ENCODE measurements around the gene N4BP2L1.

The N4BP2L1 gene

DNA sequence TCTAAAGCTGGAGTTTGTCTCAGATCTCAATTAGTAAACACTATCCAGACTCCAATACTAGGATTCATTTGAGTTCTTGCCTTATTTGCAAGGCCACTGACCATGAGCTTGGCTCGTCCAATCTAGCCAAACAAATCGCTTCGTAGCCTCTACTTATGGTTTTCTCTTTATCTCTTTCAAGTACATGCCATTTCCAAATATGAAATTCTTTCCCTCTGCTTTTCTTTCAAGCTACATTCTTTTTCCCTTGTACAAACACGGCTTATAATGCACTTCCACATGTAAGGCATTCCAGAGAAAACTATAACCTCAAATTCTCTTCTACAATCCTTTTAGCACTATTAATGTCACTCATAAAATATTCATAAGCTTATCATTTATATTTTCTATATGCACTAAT lies 10.9 kb upstream of the N4BP2L1 start:
- Histone ChIP-seq H3K9me3 (replicated peaks; ENCODE audit: insufficient read depth, low read length) (no peaks in the 10 kb centered on the region), H3K27ac (ENCODE audit: low read length) (no peak overlapping the region), H3K79me2 (ENCODE audit: low read length) (no peaks in the 10 kb centered on the region), H4K20me1 (ENCODE audit: insufficient read depth, low read length) (no peaks in the 10 kb centered on the region), H3K4me2 (ENCODE audit: low read depth, low read length) (no peak overlapping the region), H3K36me3 (replicated peaks; ENCODE audit: insufficient read depth, low read length) (no peaks in the 10 kb centered on the region), H3K9ac (ENCODE audit: low read length) (no peak overlapping the region), H3K27me3 (replicated peaks; ENCODE audit: insufficient read depth, low read length) (no peaks in the 10 kb centered on the region), H3K4me3 (ENCODE audit: low read length) (no peak overlapping the region), H2AFZ (ENCODE audit: low read length) (no peak overlapping the region), H3K9me2 (replicated peaks; ENCODE audit: insufficient read depth, low read length) (no peaks in the 10 kb centered on the region), H3F3A (ENCODE audit: insufficient read depth, low read length) (no peaks in the 10 kb centered on the region), H3K4me1 (ENCODE audit: low read length) (peaks cover 11% of the 10 kb centered on the region; the same call in 1 of the 2 replicates)
- TF ChIP-seq, protein P1, sequence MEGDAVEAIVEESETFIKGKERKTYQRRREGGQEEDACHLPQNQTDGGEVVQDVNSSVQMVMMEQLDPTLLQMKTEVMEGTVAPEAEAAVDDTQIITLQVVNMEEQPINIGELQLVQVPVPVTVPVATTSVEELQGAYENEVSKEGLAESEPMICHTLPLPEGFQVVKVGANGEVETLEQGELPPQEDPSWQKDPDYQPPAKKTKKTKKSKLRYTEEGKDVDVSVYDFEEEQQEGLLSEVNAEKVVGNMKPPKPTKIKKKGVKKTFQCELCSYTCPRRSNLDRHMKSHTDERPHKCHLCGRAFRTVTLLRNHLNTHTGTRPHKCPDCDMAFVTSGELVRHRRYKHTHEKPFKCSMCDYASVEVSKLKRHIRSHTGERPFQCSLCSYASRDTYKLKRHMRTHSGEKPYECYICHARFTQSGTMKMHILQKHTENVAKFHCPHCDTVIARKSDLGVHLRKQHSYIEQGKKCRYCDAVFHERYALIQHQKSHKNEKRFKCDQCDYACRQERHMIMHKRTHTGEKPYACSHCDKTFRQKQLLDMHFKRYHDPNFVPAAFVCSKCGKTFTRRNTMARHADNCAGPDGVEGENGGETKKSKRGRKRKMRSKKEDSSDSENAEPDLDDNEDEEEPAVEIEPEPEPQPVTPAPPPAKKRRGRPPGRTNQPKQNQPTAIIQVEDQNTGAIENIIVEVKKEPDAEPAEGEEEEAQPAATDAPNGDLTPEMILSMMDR (IDR thresholded peaks at IDR 0.05; ENCODE audit: low read length), result no peak
- TF ChIP-seq EZH2phosphoT487 (IDR thresholded peaks at IDR 0.05; ENCODE audit: low read length) (no peak), EZH2 (optimal IDR thresholded peaks at IDR 0.05; ENCODE audit: low read depth, low read length) (no peak)
- DNase-seq, result no peak

DNA sequence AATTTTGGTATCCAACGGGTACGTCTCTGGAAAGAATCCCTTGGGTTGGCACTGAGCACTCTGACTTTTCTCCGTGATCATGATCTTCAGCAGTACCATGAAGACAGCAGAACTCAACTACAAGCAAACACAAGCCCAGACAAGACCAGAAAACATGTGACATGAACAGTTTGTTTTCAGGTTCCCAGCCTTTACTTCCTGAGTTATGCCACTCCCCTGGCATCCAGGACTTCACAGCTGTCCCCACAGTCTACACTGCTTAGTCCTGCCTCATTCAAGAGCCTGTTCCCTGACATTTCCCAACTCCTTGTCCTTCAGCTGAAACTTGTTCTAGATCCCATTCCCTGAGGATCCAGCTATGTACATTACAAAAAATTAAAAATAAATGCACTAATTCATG lies 4.9 kb upstream of the N4BP2L1 start:
- H3K9me3 ChIP-seq (replicated peaks; ENCODE audit: insufficient read depth, low read length), result no peaks in the 10 kb centered on the region
- H3K4me3 ChIP-seq (ENCODE audit: low read length), result no peak overlapping the region
- peaks cover 19% of the 10 kb centered on the region for H3K4me1 ChIP-seq (ENCODE audit: low read length)
- H3K4me2 ChIP-seq (ENCODE audit: low read depth, low read length), result no peak overlapping the region
- DNase-seq, result no peak
- H3K9me2 ChIP-seq (replicated peaks; ENCODE audit: insufficient read depth, low read length), result no peaks in the 10 kb centered on the region
- peaks cover 11% of the 10 kb centered on the region for H3F3A ChIP-seq (ENCODE audit: insufficient read depth, low read length)
- no peaks in the 10 kb centered on the region for H3K36me3 ChIP-seq (replicated peaks; ENCODE audit: insufficient read depth, low read length)
- TF ChIP-seq EZH2phosphoT487 (IDR thresholded peaks at IDR 0.05; ENCODE audit: low read length), result no peak
- no peak overlapping the region for H3K27ac ChIP-seq (ENCODE audit: low read length)
- H4K20me1 ChIP-seq (ENCODE audit: insufficient read depth, low read length), result no peaks in the 10 kb centered on the region
- H2AFZ ChIP-seq (ENCODE audit: low read length), result no peak overlapping the region
- H3K27me3 ChIP-seq (replicated peaks; ENCODE audit: insufficient read depth, low read length), result no peaks in the 10 kb centered on the region
- H3K9ac ChIP-seq (ENCODE audit: low read length), result no peak overlapping the region
- peaks cover 9% of the 10 kb centered on the region for H3K79me2 ChIP-seq (ENCODE audit: low read length)

DNA sequence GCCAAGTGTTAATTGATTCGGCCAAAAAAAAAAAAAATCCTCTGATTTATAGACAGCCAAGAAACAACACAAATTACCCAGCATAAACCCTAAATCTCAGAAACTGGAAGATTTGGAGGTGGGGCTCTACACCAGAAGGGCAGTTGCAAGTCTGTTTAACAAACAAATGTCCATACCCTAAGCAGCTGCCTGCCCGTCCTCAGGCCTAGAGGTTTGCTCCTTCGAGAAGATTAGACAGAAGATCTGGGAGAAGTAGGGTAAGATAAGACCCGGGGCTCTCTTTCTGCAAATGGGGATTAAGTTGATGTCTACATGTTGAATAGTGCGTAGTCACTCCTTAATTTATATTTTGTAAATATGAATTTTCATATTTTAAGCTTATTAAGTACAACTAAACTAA lies 3.4 kb upstream of the N4BP2L1 start:
- no peak overlapping the region for H3K27ac ChIP-seq (ENCODE audit: low read length)
- peaks cover 17% of the 10 kb centered on the region for H3F3A ChIP-seq (ENCODE audit: insufficient read depth, low read length)
- no peaks in the 10 kb centered on the region for H3K9me2 ChIP-seq (replicated peaks; ENCODE audit: insufficient read depth, low read length)
- TF ChIP-seq EZH2phosphoT487 (IDR thresholded peaks at IDR 0.05; ENCODE audit: low read length), result no peak
- TF ChIP-seq, protein P1 (IDR thresholded peaks at IDR 0.05; ENCODE audit: low read length), result no peak
- TF ChIP-seq EZH2 (optimal IDR thresholded peaks at IDR 0.05; ENCODE audit: low read depth, low read length), result no peak
- H3K9ac ChIP-seq (ENCODE audit: low read length), result no peak overlapping the region
- H3K4me2 ChIP-seq (ENCODE audit: low read depth, low read length), result no peak overlapping the region
- no peaks in the 10 kb centered on the region for H3K36me3 ChIP-seq (replicated peaks; ENCODE audit: insufficient read depth, low read length)
- no peak overlapping the region for H2AFZ ChIP-seq (ENCODE audit: low read length)
- H3K79me2 ChIP-seq (ENCODE audit: low read length), result peaks cover 21% of the 10 kb centered on the region
- H3K4me1 ChIP-seq (ENCODE audit: low read length), result peaks cover 19% of the 10 kb centered on the region
- H3K9me3 ChIP-seq (replicated peaks; ENCODE audit: insufficient read depth, low read length), result no peaks in the 10 kb centered on the region
- DNase-seq, result no peak
- H3K27me3 ChIP-seq (replicated peaks; ENCODE audit: insufficient read depth, low read length), result no peaks in the 10 kb centered on the region
- no peaks in the 10 kb centered on the region for H4K20me1 ChIP-seq (ENCODE audit: insufficient read depth, low read length)
- no peak overlapping the region for H3K4me3 ChIP-seq (ENCODE audit: low read length)

DNA sequence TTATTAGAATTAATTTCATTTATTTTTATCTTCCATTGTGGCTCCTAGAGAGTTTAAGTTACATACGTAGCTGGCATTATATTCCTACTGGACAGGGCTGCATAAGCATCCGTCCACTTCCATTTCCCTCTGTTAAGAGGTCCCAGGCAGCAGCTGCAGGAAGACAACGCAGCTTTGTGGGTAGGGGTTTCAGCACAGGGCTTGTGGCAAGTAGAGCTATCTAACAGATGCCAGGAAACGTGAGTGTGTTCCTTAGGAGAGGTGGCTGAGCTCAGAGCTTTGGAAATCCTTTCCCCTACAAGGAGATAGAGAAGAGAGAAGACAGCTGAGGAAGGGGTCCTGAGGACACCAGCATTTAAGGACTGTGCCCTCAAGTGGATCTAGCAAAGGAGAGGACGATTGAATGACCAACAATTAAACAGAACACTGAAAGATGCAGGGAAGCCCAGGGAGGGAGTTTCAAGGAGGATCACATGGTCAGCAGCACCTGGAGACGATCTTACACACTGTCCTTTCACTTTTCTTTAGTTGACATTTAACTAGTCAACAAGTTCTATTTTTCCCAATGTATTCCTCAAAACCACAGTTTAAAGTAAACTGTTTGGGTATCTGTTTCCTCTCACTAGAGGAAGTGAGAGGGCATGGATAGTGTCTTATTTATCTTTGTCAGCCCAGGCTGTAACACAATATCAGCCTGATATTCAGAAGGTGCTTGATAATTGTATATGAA lies 2.3 kb upstream of the N4BP2L1 start:
- DNase-seq, result peak; percentile 27
- H4K20me1 ChIP-seq (ENCODE audit: insufficient read depth, low read length), result no peaks in the 10 kb centered on the region
- H3K4me2 ChIP-seq (ENCODE audit: low read depth, low read length), result peak overlapping the region; percentile 85
- peaks cover 33% of the 10 kb centered on the region for H3K79me2 ChIP-seq (ENCODE audit: low read length)
- H3K9ac ChIP-seq (ENCODE audit: low read length), result peak overlapping the region; percentile 26; the same call in 1 of the 2 replicates
- H3K27ac ChIP-seq (ENCODE audit: low read length), result peak overlapping the region; percentile 49; the same call in 1 of the 2 replicates
- H3K27me3 ChIP-seq (replicated peaks; ENCODE audit: insufficient read depth, low read length), result no peaks in the 10 kb centered on the region
- H2AFZ ChIP-seq (ENCODE audit: low read length), result no peak overlapping the region; the same call in 1 of the 2 replicates
- peaks cover 22% of the 10 kb centered on the region for H3K4me1 ChIP-seq (ENCODE audit: low read length)
- no peaks in the 10 kb centered on the region for H3K36me3 ChIP-seq (replicated peaks; ENCODE audit: insufficient read depth, low read length)
- H3K4me3 ChIP-seq (ENCODE audit: low read length), result peak overlapping the region; percentile 26; the same call in 1 of the 2 replicates
- H3K9me2 ChIP-seq (replicated peaks; ENCODE audit: insufficient read depth, low read length), result no peaks in the 10 kb centered on the region
- H3F3A ChIP-seq (ENCODE audit: insufficient read depth, low read length), result peaks cover 22% of the 10 kb centered on the region
- no peaks in the 10 kb centered on the region for H3K9me3 ChIP-seq (replicated peaks; ENCODE audit: insufficient read depth, low read length)
- TF ChIP-seq EZH2phosphoT487 (IDR thresholded peaks at IDR 0.05; ENCODE audit: low read length) (no peak), EZH2 (optimal IDR thresholded peaks at IDR 0.05; ENCODE audit: low read depth, low read length) (no peak)
- TF ChIP-seq, protein P1 (IDR thresholded peaks at IDR 0.05; ENCODE audit: low read length), result no peak
